ENCODE measurements around the gene CAPN15. TPM values are rescaled to one million over a fixed set of nuclear protein-coding genes. Genes with fewer than 3 reads are reported as not detected.

The CAPN15 gene
- total and polyA plus RNA-seq, 9 of the 15 experiments (the other 6 are each of a cell fraction or from before 2014, with no cell fraction given) = 0.62 to 111 (median 14.2) TPM

DNA sequence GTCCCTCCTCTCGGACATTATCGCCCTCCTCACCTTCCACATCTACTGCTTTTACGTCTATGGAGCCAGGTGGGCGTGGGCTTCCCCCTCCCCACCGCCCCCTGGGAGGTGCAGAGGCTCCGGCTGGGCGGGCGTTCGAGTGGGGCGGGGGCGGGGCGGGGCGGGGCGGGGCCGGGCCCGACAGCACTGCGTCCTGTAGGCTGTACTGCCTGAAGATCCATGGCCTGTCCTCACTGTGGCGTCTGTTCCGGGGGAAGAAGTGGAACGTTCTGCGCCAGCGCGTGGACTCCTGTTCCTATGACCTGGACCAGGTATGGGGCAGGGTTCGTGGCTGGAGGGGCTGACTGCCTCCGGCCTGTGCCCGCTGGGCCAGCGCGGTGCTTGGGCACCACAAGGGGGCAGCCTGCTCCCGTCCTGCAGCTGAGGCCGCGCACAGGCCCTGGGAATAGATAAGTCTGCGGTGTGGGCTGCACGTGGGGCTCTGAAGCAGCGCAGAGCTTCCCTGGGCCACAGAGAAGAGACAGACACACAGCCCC lies 51.4 kb downstream of the CAPN15 start (continued):
- TF ChIP-seq, protein P1, sequence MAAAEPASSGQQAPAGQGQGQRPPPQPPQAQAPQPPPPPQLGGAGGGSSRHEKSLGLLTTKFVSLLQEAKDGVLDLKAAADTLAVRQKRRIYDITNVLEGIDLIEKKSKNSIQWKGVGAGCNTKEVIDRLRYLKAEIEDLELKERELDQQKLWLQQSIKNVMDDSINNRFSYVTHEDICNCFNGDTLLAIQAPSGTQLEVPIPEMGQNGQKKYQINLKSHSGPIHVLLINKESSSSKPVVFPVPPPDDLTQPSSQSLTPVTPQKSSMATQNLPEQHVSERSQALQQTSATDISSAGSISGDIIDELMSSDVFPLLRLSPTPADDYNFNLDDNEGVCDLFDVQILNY (CRISPR knock-in tag; IDR thresholded peaks at IDR 0.05) = 0 out of 2 replicates have a peak, but pooled peaks have one; percentile 46
- TF ChIP-seq FOXJ2 (tag; IDR thresholded peaks at IDR 0.05) = no peak
- no peak for TF ChIP-seq ZNF354B (CRISPR knock-in tag; IDR thresholded peaks at IDR 0.05)
- TF ChIP-seq, protein P2, sequence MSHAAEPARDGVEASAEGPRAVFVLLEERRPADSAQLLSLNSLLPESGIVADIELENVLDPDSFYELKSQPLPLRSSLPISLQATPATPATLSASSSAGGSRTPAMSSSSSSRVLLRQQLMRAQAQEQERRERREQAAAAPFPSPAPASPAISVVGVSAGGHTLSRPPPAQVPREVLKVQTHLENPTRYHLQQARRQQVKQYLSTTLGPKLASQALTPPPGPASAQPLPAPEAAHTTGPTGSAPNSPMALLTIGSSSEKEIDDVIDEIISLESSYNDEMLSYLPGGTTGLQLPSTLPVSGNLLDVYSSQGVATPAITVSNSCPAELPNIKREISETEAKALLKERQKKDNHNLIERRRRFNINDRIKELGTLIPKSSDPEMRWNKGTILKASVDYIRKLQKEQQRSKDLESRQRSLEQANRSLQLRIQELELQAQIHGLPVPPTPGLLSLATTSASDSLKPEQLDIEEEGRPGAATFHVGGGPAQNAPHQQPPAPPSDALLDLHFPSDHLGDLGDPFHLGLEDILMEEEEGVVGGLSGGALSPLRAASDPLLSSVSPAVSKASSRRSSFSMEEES (CRISPR knock-in tag; IDR thresholded peaks at IDR 0.05) = no peak
- TF ChIP-seq ZNF431 (CRISPR knock-in tag; IDR thresholded peaks at IDR 0.05) = no peak; the same call in 1 of the 2 replicates
- no peak for TF ChIP-seq SUPT5H (IDR thresholded peaks at IDR 0.05)
- TF ChIP-seq MAFF (IDR thresholded peaks at IDR 0.05; ENCODE audit: low read length) = no peak
- no peak for TF ChIP-seq FOXA3 (CRISPR knock-in tag; conservative IDR thresholded peaks at IDR 0.05 in 1 of 2, IDR thresholded peaks at IDR 0.05 in 1 of 2)
- TF ChIP-seq MTF1 (CRISPR knock-in tag; IDR thresholded peaks at IDR 0.05; ENCODE audit: borderline replicate concordance) = no peak
- TF ChIP-seq, protein P3, sequence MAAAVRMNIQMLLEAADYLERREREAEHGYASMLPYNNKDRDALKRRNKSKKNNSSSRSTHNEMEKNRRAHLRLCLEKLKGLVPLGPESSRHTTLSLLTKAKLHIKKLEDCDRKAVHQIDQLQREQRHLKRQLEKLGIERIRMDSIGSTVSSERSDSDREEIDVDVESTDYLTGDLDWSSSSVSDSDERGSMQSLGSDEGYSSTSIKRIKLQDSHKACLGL (CRISPR knock-in tag; IDR thresholded peaks at IDR 0.05; ENCODE audit: borderline replicate concordance, poor library complexity, severe bottlenecking) = peak; percentile 48
- no peak; the same call in 1 of the 2 replicates for TF ChIP-seq CBFA2T2 (conservative IDR thresholded peaks at IDR 0.05)
- peak; percentile 59; the same call in 1 of the 2 replicates for TF ChIP-seq JUN (IDR thresholded peaks at IDR 0.05; ENCODE audit: borderline replicate concordance, low read depth, low read length)
- TF ChIP-seq JUN (CRISPR knock-in tag; IDR thresholded peaks at IDR 0.05; ENCODE audit: borderline replicate concordance) = no peak
- TF ChIP-seq ZNF384 (IDR thresholded peaks at IDR 0.05; ENCODE audit: low read depth, low read length) = no peak
- TF ChIP-seq MCM5 (IDR thresholded peaks at IDR 0.05; ENCODE audit: low read depth) = no peak
- TF ChIP-seq ZNF324 (CRISPR knock-in tag; IDR thresholded peaks at IDR 0.05) = no peak
- no peak for TF ChIP-seq KAT8 (IDR thresholded peaks at IDR 0.05; ENCODE audit: low read depth)
- TF ChIP-seq, protein P4, sequence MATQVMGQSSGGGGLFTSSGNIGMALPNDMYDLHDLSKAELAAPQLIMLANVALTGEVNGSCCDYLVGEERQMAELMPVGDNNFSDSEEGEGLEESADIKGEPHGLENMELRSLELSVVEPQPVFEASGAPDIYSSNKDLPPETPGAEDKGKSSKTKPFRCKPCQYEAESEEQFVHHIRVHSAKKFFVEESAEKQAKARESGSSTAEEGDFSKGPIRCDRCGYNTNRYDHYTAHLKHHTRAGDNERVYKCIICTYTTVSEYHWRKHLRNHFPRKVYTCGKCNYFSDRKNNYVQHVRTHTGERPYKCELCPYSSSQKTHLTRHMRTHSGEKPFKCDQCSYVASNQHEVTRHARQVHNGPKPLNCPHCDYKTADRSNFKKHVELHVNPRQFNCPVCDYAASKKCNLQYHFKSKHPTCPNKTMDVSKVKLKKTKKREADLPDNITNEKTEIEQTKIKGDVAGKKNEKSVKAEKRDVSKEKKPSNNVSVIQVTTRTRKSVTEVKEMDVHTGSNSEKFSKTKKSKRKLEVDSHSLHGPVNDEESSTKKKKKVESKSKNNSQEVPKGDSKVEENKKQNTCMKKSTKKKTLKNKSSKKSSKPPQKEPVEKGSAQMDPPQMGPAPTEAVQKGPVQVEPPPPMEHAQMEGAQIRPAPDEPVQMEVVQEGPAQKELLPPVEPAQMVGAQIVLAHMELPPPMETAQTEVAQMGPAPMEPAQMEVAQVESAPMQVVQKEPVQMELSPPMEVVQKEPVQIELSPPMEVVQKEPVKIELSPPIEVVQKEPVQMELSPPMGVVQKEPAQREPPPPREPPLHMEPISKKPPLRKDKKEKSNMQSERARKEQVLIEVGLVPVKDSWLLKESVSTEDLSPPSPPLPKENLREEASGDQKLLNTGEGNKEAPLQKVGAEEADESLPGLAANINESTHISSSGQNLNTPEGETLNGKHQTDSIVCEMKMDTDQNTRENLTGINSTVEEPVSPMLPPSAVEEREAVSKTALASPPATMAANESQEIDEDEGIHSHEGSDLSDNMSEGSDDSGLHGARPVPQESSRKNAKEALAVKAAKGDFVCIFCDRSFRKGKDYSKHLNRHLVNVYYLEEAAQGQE (IDR thresholded peaks at IDR 0.05; ENCODE audit: borderline replicate concordance) = peak; percentile 87
- TF ChIP-seq, protein P4 (CRISPR knock-in tag; IDR thresholded peaks at IDR 0.05; ENCODE audit: low read depth) = no peak

All from K562 (cell line).